Esophagus squamous epithelium (tissue), 5 donors: Measurements from ENCODE around the gene KCNAB1. TPM values are rescaled to one million over a fixed set of nuclear protein-coding genes. Genes with fewer than 3 reads are reported as not detected.
"Not testable (repeated sequence)": the region's sequence is repeated elsewhere in the genome, so short reads cannot be mapped to it uniquely, and the experiment has no call there.

Experiments used
- DNase-seq: peaks from one replicate; lab custom pipeline; 2025; lab: John Stamatoyannopoulos, UW
- H3K27ac ChIP-seq, 4 donors: fragments of 200-600 bp; sonication (generic); one replicate each; pipeline ENCODE4 v1.5.1; 2016 to 2019; ENCODE audit warnings: mild to moderate bottlenecking in 1 of 4
- H3K27me3 ChIP-seq, 4 donors: fragments of 200-600 bp; sonication (generic); 1 replicate in 3 of 4; 2 replicates in 1 of 4; pipeline versions ENCODE4 v1.5.1 to v1.6.0; 2017 to 2021; ENCODE audit warnings: antibody characterized with exemption in 1 of 4
- H3K36me3 ChIP-seq, 3 donors: fragments of 200-600 bp; sonication (generic); one replicate each; pipeline ENCODE4 v1.5.1; 2016 to 2019
- H3K4me1 ChIP-seq, 3 donors: fragments of 200-600 bp; sonication (generic); one replicate each; pipeline ENCODE4 v1.5.1; 2017 to 2019
- H3K4me3 ChIP-seq, 4 donors: fragments of 200-600 bp; sonication (generic); 1 replicate in 3 of 4; 2 replicates in 1 of 4; pipeline ENCODE4 v1.5.1; 2016 to 2019; ENCODE audit warnings: mild to moderate bottlenecking in 2 of 4, moderate library complexity in 1 of 4
- H3K9me3 ChIP-seq, 3 donors: fragments of 200-600 bp; sonication (generic); one replicate each; pipeline ENCODE4 v1.5.1; 2016 to 2019
- CTCF ChIP-seq, 6 experiments: fragments of 450-650 bp in 4 of 6; fragments of 200-600 bp in 2 of 6; sonication (generic) in 2 of 6; IDR thresholded peaks; one replicate each; pipeline ENCODE4 v1.5.1; 2016 to 2019; ENCODE audit warnings: antibody characterized with exemption in 6 of 6, mild to moderate bottlenecking in 4 of 6, moderate library complexity in 4 of 6
- POLR2A ChIP-seq, 4 donors: fragments of 450-650 bp; IDR thresholded peaks; one replicate each; pipeline ENCODE4 v1.6.1; 2017; ENCODE audit warnings: antibody characterized with exemption in 4 of 4, mild to moderate bottlenecking in 4 of 4, moderate library complexity in 3 of 4
- WGBS, 2 donors: methylation state at CpG; one replicate each; pipeline ENCODE4 v1.1.5; 2018; 5-methylcytosine and 5-hydroxymethylcytosine counted together
- intact Hi-C: fragments of 100-400 bp; cut with DNase I; formaldehyde crosslinking; loops from one replicate; pipeline ENCODE4 v1.15.0; 2022
- total RNA-seq, 4 donors: library from RNA; depleted of rRNA; stranded (reverse); fragments of >200 nt; gene quantifications; one replicate each; pipeline ENCODE4 v1.1.0, GENCODE V29; 2016
- donor health status: DM: yes; HTN: yes; CAD: no.

KCNAB1 gene
- total RNA-seq, 4 donors from 2014 or later: 0.40 to 6.6 (median 1.3) TPM

GRCh38 chr3:156264771-156265170 is 144.4 kb downstream of the KCNAB1 start:
- WGBS, 2 donors: 86 to 88% methylated on average over 1 of the region's 1 CpG
- H3K4me3 ChIP-seq: no peak overlapping the region
- H3K27ac ChIP-seq: no peak overlapping the region
- no peaks in the 10 kb centered on the region for H3K9me3 ChIP-seq
- TF ChIP-seq POLR2A (IDR thresholded peaks at IDR 0.05) (no peak), CTCF (IDR thresholded peaks at IDR 0.05) (no peak)
- no peaks in the 10 kb centered on the region for H3K4me1 ChIP-seq
- H3K27me3 ChIP-seq: no peaks in the 10 kb centered on the region
- H3K36me3 ChIP-seq: no peaks in the 10 kb centered on the region
- intact Hi-C loops: no loop called here
- DNase-seq: no peak

GRCh38 chr3:156271508-156271907 is 151.1 kb downstream of the KCNAB1 start:
- H3K27ac ChIP-seq: no peak overlapping the region
- TF ChIP-seq CTCF (IDR thresholded peaks at IDR 0.05) (no peak), POLR2A (IDR thresholded peaks at IDR 0.05) (no peak)
- 74 to 78% methylated on average over 3 of the region's 3 CpGs for WGBS, 2 donors
- DNase-seq: no peak
- no peaks in the 10 kb centered on the region for H3K36me3 ChIP-seq
- H3K4me1 ChIP-seq: no peaks in the 10 kb centered on the region
- H3K27me3 ChIP-seq: no peaks in the 10 kb centered on the region
- H3K4me3 ChIP-seq: no peak overlapping the region
- intact Hi-C loops: no loop called here
- no peaks in the 10 kb centered on the region for H3K9me3 ChIP-seq

- no peak for DNase-seq
- WGBS, 2 donors: 72 to 79% methylated on average over 4 to 7 of the region's 7 CpGs
- TF ChIP-seq POLR2A (IDR thresholded peaks at IDR 0.05): no peak
- TF ChIP-seq CTCF (IDR thresholded peaks at IDR 0.05): no peak
- Histone ChIP-seq H3K9me3 (no peaks in the 10 kb centered on the region), H3K36me3 (no peaks in the 10 kb centered on the region), H3K4me1 (no peaks in the 10 kb centered on the region), H3K27me3 (no peaks in the 10 kb centered on the region), H3K27ac (no peak overlapping the region), H3K4me3 (no peak overlapping the region)
- intact Hi-C loops: no loop called here
These were observed 151.8 kb downstream of the KCNAB1 start for GRCh38 chr3:156271995-156272719.

- H3K27me3 ChIP-seq: no peaks in the 10 kb centered on the region
- no peak for TF ChIP-seq CTCF (IDR thresholded peaks at IDR 0.05)
- TF ChIP-seq POLR2A (IDR thresholded peaks at IDR 0.05): no peak
- DNase-seq: no peak
- no peaks in the 10 kb centered on the region for H3K4me1 ChIP-seq
- intact Hi-C loops: no loop called here
- 72 to 74% methylated on average over 6 of the region's 6 CpGs for WGBS, 2 donors
- no peaks in the 10 kb centered on the region for H3K9me3 ChIP-seq
- no peak overlapping the region for H3K27ac ChIP-seq
- no peak overlapping the region for H3K4me3 ChIP-seq
- no peaks in the 10 kb centered on the region for H3K36me3 ChIP-seq
These were observed 152.8 kb downstream of the KCNAB1 start for GRCh38 chr3:156273111-156273694.

GRCh38 chr3:156274791-156275190 is 154.4 kb downstream of the KCNAB1 start:
- H3K36me3 ChIP-seq: no peaks in the 10 kb centered on the region
- H3K27me3 ChIP-seq: no peaks in the 10 kb centered on the region
- no peak overlapping the region for H3K27ac ChIP-seq
- 89 to 97% methylated on average over 2 of the region's 2 CpGs for WGBS, 2 donors
- H3K9me3 ChIP-seq: no peaks in the 10 kb centered on the region
- TF ChIP-seq CTCF (IDR thresholded peaks at IDR 0.05) (no peak), POLR2A (IDR thresholded peaks at IDR 0.05) (no peak)
- DNase-seq: no peak
- no peaks in the 10 kb centered on the region for H3K4me1 ChIP-seq
- H3K4me3 ChIP-seq: no peak overlapping the region
- intact Hi-C loops: no loop called here

GRCh38 chr3:156284637-156285036 is 164.3 kb downstream of the KCNAB1 start:
- H3K36me3 ChIP-seq, DNase-seq, H3K4me1 ChIP-seq, intact Hi-C loops, H3K9me3 ChIP-seq, H3K27ac ChIP-seq, H3K27me3 ChIP-seq, H3K4me3 ChIP-seq: not testable (repeated sequence)
- 89 to 92% methylated on average over 6 to 23 of the region's 24 CpGs for WGBS, 2 donors
